PC-9 (cell line): ENCODE results near the gene COL23A1.

ENCODE experiments used
- CTCF ChIP-seq: fragments of 200-600 bp; sonication (generic); conservative IDR thresholded peaks from 2 replicates; pipeline ENCODE4 v1.6.1; 2017; ENCODE audit warnings: mixed run types, antibody characterized with exemption, mild to moderate bottlenecking, moderate library complexity
- EZH2 ChIP-seq: fragments of 200-600 bp; sonication (generic); IDR thresholded peaks from 2 replicates; pipeline ENCODE4 v1.8.0; 2017; ENCODE audit warnings: antibody characterized with exemption, low read depth

DNA sequence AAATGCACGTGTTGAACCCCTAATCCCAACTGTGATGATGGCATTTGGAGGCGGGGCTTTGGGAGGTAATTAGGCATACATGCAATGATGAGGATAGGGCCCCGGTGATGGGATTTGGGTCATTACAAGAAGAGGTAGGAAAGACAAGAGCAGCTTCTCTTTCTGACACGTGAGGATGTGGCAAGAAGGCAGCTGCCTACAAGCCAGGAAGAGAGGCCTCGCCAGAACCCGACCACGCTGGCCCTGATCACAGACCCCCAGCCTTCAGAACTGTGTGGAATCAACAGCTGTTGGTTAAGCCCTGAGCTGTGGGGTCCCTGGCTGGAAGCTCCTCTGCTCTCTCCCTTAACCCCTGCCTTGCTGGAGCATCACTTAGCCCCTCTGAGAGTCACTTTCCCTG is 57.5 kb downstream of the COL23A1 start:
- TF ChIP-seq CTCF (no peak), EZH2 (no peak)
